SK-N-SH (cell line): ENCODE results near the gene C6orf15. TPM values are rescaled to one million over a fixed set of nuclear protein-coding genes. Genes with fewer than 3 reads are reported as not detected.

ENCODE experiments used
- CTCF ChIA-PET: fragments of 300-600, 350-600 bp; formaldehyde crosslinking; extraction: SDS; loops from one replicate; lab custom pipeline; 2021; lab: Yijun Ruan, JAX
- POLR2A ChIA-PET: fragments of 350-600 bp; sonication (Branson Sonifier 250); formaldehyde crosslinking; extraction: SDS; loops from one replicate; lab custom pipeline; 2020; ENCODE audit warnings: antibody characterized with exemption, inconsistent platforms; lab: Yijun Ruan, JAX
- DNase-seq: peaks from one replicate; pipeline ENCODE4 v3.0.0; 2012
- H2AFZ ChIP-seq: fragments of 200-600 bp; sonication (generic); 2 replicates; pipeline ENCODE4 v1.8.1; 2016; ENCODE audit warnings: antibody characterized with exemption, mild to moderate bottlenecking, low read depth
- H3F3A ChIP-seq: fragments of 200-600 bp; sonication (generic); replicated peaks from 2 replicates; pipeline ENCODE3; 2016; ENCODE audit warnings: antibody characterized with exemption, mild to moderate bottlenecking; ENCODE audit not compliant: insufficient read depth
- H3K27ac ChIP-seq, 2 experiments: fragments of 200-500 bp in 1 of 2; fragments of 200-600 bp in 1 of 2; sonication (Bioruptor generic) in 1 of 2; sonication (generic), shearing (Covaris generic) in 1 of 2; 2 replicates each; pipeline versions ENCODE4 v1.5.1 to v1.6.1; 2014 to 2016; ENCODE audit warnings: low read depth in 2 of 2, inconsistent platforms in 1 of 2, low read length in 1 of 2, mild to moderate bottlenecking in 1 of 2, mixed read lengths in 1 of 2
- H3K27me3 ChIP-seq: fragments of 200-600 bp; sonication (generic), shearing (Covaris generic); 2 replicates; pipeline ENCODE4 v1.6.1; 2016; ENCODE audit warnings: mixed run types; ENCODE audit not compliant: insufficient read depth
- H3K36me3 ChIP-seq, 2 experiments: fragments of 200-500 bp in 1 of 2; fragments of 200-600 bp in 1 of 2; sonication (Bioruptor generic) in 1 of 2; sonication (generic) in 1 of 2; replicated peaks in 1 of 2; 2 replicates each; pipeline versions ENCODE3 to v1.5.1; 2014 to 2016; ENCODE audit warnings: low read length in 1 of 2, mild to moderate bottlenecking in 1 of 2; ENCODE audit not compliant: insufficient read depth in 2 of 2, control insufficient read depth in 1 of 2
- H3K4me1 ChIP-seq, 2 experiments: fragments of 200-500 bp in 1 of 2; fragments of 200-600 bp in 1 of 2; sonication (Bioruptor generic) in 1 of 2; sonication (generic), shearing (Covaris generic) in 1 of 2; 2 replicates each; pipeline versions ENCODE4 v1.5.1 to v1.6.1; 2014 to 2016; ENCODE audit warnings: low read depth in 1 of 2, low read length in 1 of 2, mixed run types in 1 of 2; ENCODE audit not compliant: insufficient read depth in 2 of 2, control insufficient read depth in 1 of 2
- H3K4me2 ChIP-seq: fragments of 200-600 bp; sonication (generic), shearing (Covaris generic); 2 replicates; pipeline ENCODE4 v1.6.1; 2017; ENCODE audit warnings: mixed run types
- H3K4me3 ChIP-seq, 2 experiments: fragments of 200-500 bp in 1 of 2; fragments of 200-600 bp in 1 of 2; sonication (Bioruptor generic) in 1 of 2; sonication (generic), shearing (Covaris generic) in 1 of 2; 2 replicates each; pipeline versions ENCODE4 v1.5.1 to v1.8.1; 2014 to 2016; ENCODE audit warnings: low read depth in 2 of 2, inconsistent platforms in 1 of 2, low read length in 1 of 2, mild to moderate bottlenecking in 1 of 2, mixed read lengths in 1 of 2, moderate library complexity in 1 of 2
- H3K79me2 ChIP-seq: fragments of 200-600 bp; sonication (generic); 2 replicates; pipeline ENCODE4 v1.8.1; 2017; ENCODE audit warnings: mild to moderate bottlenecking; ENCODE audit not compliant: insufficient read depth
- H3K9ac ChIP-seq: fragments of 200-600 bp; sonication (generic); 2 replicates; pipeline ENCODE4 v1.6.1; 2017; ENCODE audit warnings: mixed run types
- H3K9me2 ChIP-seq: fragments of 200-600 bp; sonication (generic); 2 replicates; pipeline ENCODE4 v1.6.1; 2017; ENCODE audit warnings: mixed run types
- H3K9me3 ChIP-seq: fragments of 200-600 bp; sonication (generic); 2 replicates; pipeline ENCODE4 v1.6.1; 2017; ENCODE audit warnings: mixed run types, mild to moderate bottlenecking, moderate library complexity
- H4K20me1 ChIP-seq: fragments of 200-600 bp; sonication (generic); 2 replicates; pipeline ENCODE4 v1.6.1; 2017; ENCODE audit warnings: mild to moderate bottlenecking, mixed run types; ENCODE audit not compliant: insufficient read depth
- ELF1 ChIP-seq: IDR thresholded peaks from 2 replicates; pipeline ENCODE4 v1.4.0; 2012
- EP300 ChIP-seq, 2 experiments: IDR thresholded peaks; 2 replicates each; pipeline versions ENCODE4 v1.4.0 to v1.6.1; 2012; ENCODE audit warnings: borderline replicate concordance in 1 of 2, low read depth in 1 of 2, low read length in 1 of 2
- EZH2phosphoT487 ChIP-seq: fragments of 200-600 bp; sonication (generic); IDR thresholded peaks from 2 replicates; pipeline ENCODE4 v1.6.1; 2017; ENCODE audit warnings: low read depth, mixed run types, mild to moderate bottlenecking, antibody characterized with exemption, moderate library complexity, borderline replicate concordance
- FOXJ3 ChIP-seq: sonication (generic); formaldehyde crosslinking; IDR thresholded peaks from 2 replicates; pipeline ENCODE4 v1.5.1; 2020; ENCODE audit warnings: mild to moderate bottlenecking, missing genetic modification reagents
- FOXM1 ChIP-seq: IDR thresholded peaks from 2 replicates; pipeline ENCODE4 v1.4.0; 2012; ENCODE audit warnings: low read depth, mild to moderate bottlenecking
- GABPA ChIP-seq: IDR thresholded peaks from 2 replicates; pipeline ENCODE4 v1.4.0; 2012; ENCODE audit warnings: low read depth, mild to moderate bottlenecking
- IRF3 ChIP-seq: fragments of 150-350 bp; IDR thresholded peaks from 2 replicates; pipeline ENCODE4 v1.6.1; 2016; ENCODE audit warnings: mild to moderate bottlenecking, low read depth, low read length
- MXI1 ChIP-seq: IDR thresholded peaks from 2 replicates; pipeline ENCODE4 v1.6.1; 2012; ENCODE audit warnings: mild to moderate bottlenecking, low read depth, low read length, improper control_type of control experiment
- NFIC ChIP-seq: IDR thresholded peaks from 2 replicates; pipeline ENCODE4 v1.4.0; 2012; ENCODE audit warnings: borderline replicate concordance
- POLR2AphosphoS5 ChIP-seq: IDR thresholded peaks from 2 replicates; pipeline ENCODE4 v1.6.1; 2012; ENCODE audit warnings: low read depth, low read length
- RAD21 ChIP-seq: IDR thresholded peaks from 2 replicates; pipeline ENCODE4 v1.6.1; 2012; ENCODE audit warnings: mild to moderate bottlenecking, low read length
- RCOR1 ChIP-seq: fragments of 150-350 bp; IDR thresholded peaks from 2 replicates; pipeline ENCODE4 v1.6.1; 2017; ENCODE audit warnings: antibody characterized with exemption, low read length
- TAF1 ChIP-seq: IDR thresholded peaks from 2 replicates; pipeline ENCODE4 v1.6.1; 2012; ENCODE audit warnings: low read depth, mild to moderate bottlenecking, low read length, moderate library complexity, borderline replicate concordance
- WGBS: methylation state at CpG from one replicate; pipeline ENCODE4 v1.1.6; 2017; ENCODE audit warnings: low lambda C conversion rate; 5-methylcytosine and 5-hydroxymethylcytosine counted together
- polyA plus RNA-seq, 3 experiments: library from polyadenylated mRNA; depleted of rRNA; stranded (reverse); fragments of >200 nt; gene quantifications; 2 replicates each; pipeline ENCODE4 v1.2.3, GENCODE V29; 2012
- TF ChIP-seq, protein P1 (sequence below): IDR thresholded peaks from 2 replicates; pipeline ENCODE4 v1.4.0; 2012; ENCODE audit warnings: low read depth, borderline replicate concordance
- TF ChIP-seq, protein P2 (sequence below): IDR thresholded peaks from 2 replicates; pipeline ENCODE4 v1.4.0; 2012; ENCODE audit warnings: low read depth, borderline replicate concordance
- TF ChIP-seq, protein P3 (sequence below): fragments of 200-600 bp; sonication (generic); IDR thresholded peaks from 2 replicates; pipeline ENCODE4 v1.6.1; 2017; ENCODE audit warnings: antibody characterized with exemption, mild to moderate bottlenecking, moderate library complexity

C6orf15 gene
- polyA plus RNA-seq, 1 of the 3 experiments (the other 2 are of a cell fraction) = not detected

GRCh38 chr6:31076611-31077010 lies 35.8 kb downstream of the C6orf15 start:
- H3F3A ChIP-seq = peaks cover 13% of the 10 kb centered on the region
- CTCF ChIA-PET = interaction anchor here (3.6 kb wide), 1 partner anchor 12 kb away, joined by 33 read pairs; no protein-coding TSS in a partner anchor

More at GRCh38 chr6:31076611-31077010, 35.8 kb downstream of the C6orf15 start:
- 0 out of 2 replicates have a peak overlapping the region, but pooled peaks have one; percentile 29 for H3K4me2 ChIP-seq
- H4K20me1 ChIP-seq = no peaks in the 10 kb centered on the region
- peak overlapping the region; percentile 58; the same call in 1 of the 2 replicates for H2AFZ ChIP-seq
- H3K9me2 ChIP-seq = no peaks in the 10 kb centered on the region
- POLR2A ChIA-PET = no interaction called here
- H3K27me3 ChIP-seq = no peaks in the 10 kb centered on the region
- DNase-seq = no peak
- no peaks in the 10 kb centered on the region for H3K9me3 ChIP-seq
- H3K27ac ChIP-seq = no peak overlapping the region; a peak in 1 of 4 replicates
- peaks cover 9 to 10% of the 10 kb centered on the region in 2 experiments; a peak in 3 of 4 replicates for H3K4me1 ChIP-seq
- no peak overlapping the region for H3K4me3 ChIP-seq
- WGBS = 87% methylated on average over 4 of the region's 4 CpGs
- no peak overlapping the region for H3K9ac ChIP-seq
- TF ChIP-seq TAF1 (no peak), RCOR1 (no peak), FOXM1 (no peak), ELF1 (no peak), POLR2AphosphoS5 (no peak), FOXJ3 (CRISPR knock-in tag) (no peak), IRF3 (no peak), GABPA (no peak), EP300 (IDR thresholded peaks at IDR 0.05; ENCODE audit: borderline replicate concordance in 1 of 2, low read depth in 1 of 2, low read length in 1 of 2) (no peak), RAD21 (no peak), EZH2phosphoT487 (no peak), NFIC (no peak), MXI1 (no peak)
- TF ChIP-seq, protein P1, sequence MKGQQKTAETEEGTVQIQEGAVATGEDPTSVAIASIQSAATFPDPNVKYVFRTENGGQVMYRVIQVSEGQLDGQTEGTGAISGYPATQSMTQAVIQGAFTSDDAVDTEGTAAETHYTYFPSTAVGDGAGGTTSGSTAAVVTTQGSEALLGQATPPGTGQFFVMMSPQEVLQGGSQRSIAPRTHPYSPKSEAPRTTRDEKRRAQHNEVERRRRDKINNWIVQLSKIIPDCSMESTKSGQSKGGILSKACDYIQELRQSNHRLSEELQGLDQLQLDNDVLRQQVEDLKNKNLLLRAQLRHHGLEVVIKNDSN = no peak
- TF ChIP-seq, protein P2, sequence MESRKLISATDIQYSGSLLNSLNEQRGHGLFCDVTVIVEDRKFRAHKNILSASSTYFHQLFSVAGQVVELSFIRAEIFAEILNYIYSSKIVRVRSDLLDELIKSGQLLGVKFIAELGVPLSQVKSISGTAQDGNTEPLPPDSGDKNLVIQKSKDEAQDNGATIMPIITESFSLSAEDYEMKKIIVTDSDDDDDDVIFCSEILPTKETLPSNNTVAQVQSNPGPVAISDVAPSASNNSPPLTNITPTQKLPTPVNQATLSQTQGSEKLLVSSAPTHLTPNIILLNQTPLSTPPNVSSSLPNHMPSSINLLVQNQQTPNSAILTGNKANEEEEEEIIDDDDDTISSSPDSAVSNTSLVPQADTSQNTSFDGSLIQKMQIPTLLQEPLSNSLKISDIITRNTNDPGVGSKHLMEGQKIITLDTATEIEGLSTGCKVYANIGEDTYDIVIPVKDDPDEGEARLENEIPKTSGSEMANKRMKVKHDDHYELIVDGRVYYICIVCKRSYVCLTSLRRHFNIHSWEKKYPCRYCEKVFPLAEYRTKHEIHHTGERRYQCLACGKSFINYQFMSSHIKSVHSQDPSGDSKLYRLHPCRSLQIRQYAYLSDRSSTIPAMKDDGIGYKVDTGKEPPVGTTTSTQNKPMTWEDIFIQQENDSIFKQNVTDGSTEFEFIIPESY = no peak
- TF ChIP-seq, protein P3, sequence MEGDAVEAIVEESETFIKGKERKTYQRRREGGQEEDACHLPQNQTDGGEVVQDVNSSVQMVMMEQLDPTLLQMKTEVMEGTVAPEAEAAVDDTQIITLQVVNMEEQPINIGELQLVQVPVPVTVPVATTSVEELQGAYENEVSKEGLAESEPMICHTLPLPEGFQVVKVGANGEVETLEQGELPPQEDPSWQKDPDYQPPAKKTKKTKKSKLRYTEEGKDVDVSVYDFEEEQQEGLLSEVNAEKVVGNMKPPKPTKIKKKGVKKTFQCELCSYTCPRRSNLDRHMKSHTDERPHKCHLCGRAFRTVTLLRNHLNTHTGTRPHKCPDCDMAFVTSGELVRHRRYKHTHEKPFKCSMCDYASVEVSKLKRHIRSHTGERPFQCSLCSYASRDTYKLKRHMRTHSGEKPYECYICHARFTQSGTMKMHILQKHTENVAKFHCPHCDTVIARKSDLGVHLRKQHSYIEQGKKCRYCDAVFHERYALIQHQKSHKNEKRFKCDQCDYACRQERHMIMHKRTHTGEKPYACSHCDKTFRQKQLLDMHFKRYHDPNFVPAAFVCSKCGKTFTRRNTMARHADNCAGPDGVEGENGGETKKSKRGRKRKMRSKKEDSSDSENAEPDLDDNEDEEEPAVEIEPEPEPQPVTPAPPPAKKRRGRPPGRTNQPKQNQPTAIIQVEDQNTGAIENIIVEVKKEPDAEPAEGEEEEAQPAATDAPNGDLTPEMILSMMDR = no peak
- H3K36me3 ChIP-seq = no peaks in the 10 kb centered on the region
- no peaks in the 10 kb centered on the region for H3K79me2 ChIP-seq
